ENCODE data around the gene POP5. TPM values are rescaled to one million over a fixed set of nuclear protein-coding genes. Genes with fewer than 3 reads are reported as not detected.
A peak's percentile ranks its signal among the peaks of the same experiment; 100 is the strongest.

POP5 gene
- total RNA-seq, 1 experiment from 2014 or later = 41.0 TPM

- DNase-seq (ENCODE audit: low spot score) = no peak
- POLR2A ChIA-PET (ENCODE audit: low non-redundant PET) = no interaction called here
- Histone ChIP-seq H3K27ac (ENCODE audit: low read depth, low read length, poor library complexity, severe bottlenecking) (no peak overlapping the region), H3K36me3 (ENCODE audit: insufficient read depth, low read length, poor library complexity, severe bottlenecking) (peaks cover 51% of the 10 kb centered on the region), H3K27me3 (replicated peaks; ENCODE audit: insufficient read depth, low read depth, low read length, poor library complexity) (no peaks in the 10 kb centered on the region), H3K4me1 (ENCODE audit: insufficient read depth, low read length, poor library complexity, severe bottlenecking) (peaks cover 6% of the 10 kb centered on the region), H3K4me3 (ENCODE audit: low read depth, low read length, poor library complexity, severe bottlenecking) (no peak overlapping the region), H3K9me3 (ENCODE audit: low read depth, low read length, poor library complexity, severe bottlenecking) (no peaks in the 10 kb centered on the region)
- intact Hi-C loops (cut with micrococcal nuclease; ENCODE audit: unreplicated experiment) = no loop called here
- TF ChIP-seq EZH2 (IDR thresholded peaks at IDR 0.05; ENCODE audit: borderline replicate concordance, low read depth, low read length, poor library complexity, severe bottlenecking) = no peak
- no TSS peak for BruUV-seq (replicated peaks)
- CTCF ChIA-PET = no interaction called here
These were observed 36.5 kb downstream of the POP5 start for GRCh38 chr12:120544691-120545090.

DNA sequence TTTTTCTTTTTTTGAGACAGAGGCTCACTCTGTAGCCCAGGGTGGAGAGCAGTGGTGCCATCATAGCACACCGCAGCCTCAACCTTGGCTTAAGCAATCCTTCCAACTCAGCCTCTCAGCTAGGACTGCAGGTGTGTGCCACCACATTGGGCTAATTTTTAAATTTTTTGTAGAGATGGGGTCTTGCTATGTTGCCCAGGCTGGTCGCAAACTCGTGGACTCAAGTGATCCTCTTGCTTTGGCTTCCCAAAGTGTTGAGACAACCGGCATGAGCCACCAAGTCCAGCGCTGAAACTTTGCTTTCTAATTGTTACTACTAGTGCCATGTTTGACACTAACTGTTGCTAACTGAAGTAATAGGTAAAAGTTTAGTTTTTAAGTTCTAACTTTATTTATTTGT, 39.0 kb downstream of the POP5 start:
- H3K4me3 ChIP-seq (ENCODE audit: low read depth, low read length, poor library complexity, severe bottlenecking) = no peak overlapping the region
- CTCF ChIA-PET = no interaction called here
- H3K4me1 ChIP-seq (ENCODE audit: insufficient read depth, low read length, poor library complexity, severe bottlenecking) = peaks cover 28% of the 10 kb centered on the region
- no peak overlapping the region for H3K27ac ChIP-seq (ENCODE audit: low read depth, low read length, poor library complexity, severe bottlenecking)
- TF ChIP-seq EZH2 (IDR thresholded peaks at IDR 0.05; ENCODE audit: borderline replicate concordance, low read depth, low read length, poor library complexity, severe bottlenecking) = no peak
- TF ChIP-seq, protein P1, sequence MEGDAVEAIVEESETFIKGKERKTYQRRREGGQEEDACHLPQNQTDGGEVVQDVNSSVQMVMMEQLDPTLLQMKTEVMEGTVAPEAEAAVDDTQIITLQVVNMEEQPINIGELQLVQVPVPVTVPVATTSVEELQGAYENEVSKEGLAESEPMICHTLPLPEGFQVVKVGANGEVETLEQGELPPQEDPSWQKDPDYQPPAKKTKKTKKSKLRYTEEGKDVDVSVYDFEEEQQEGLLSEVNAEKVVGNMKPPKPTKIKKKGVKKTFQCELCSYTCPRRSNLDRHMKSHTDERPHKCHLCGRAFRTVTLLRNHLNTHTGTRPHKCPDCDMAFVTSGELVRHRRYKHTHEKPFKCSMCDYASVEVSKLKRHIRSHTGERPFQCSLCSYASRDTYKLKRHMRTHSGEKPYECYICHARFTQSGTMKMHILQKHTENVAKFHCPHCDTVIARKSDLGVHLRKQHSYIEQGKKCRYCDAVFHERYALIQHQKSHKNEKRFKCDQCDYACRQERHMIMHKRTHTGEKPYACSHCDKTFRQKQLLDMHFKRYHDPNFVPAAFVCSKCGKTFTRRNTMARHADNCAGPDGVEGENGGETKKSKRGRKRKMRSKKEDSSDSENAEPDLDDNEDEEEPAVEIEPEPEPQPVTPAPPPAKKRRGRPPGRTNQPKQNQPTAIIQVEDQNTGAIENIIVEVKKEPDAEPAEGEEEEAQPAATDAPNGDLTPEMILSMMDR (conservative IDR thresholded peaks at IDR 0.05; ENCODE audit: low read depth, low read length) = no peak
- no peaks in the 10 kb centered on the region for H3K27me3 ChIP-seq (replicated peaks; ENCODE audit: insufficient read depth, low read depth, low read length, poor library complexity)
- DNase-seq (ENCODE audit: low spot score) = no peak
- no TSS peak for BruUV-seq (replicated peaks)
- intact Hi-C loops (cut with micrococcal nuclease; ENCODE audit: unreplicated experiment) = no loop called here
- POLR2A ChIA-PET (ENCODE audit: low non-redundant PET) = no interaction called here
- H3K36me3 ChIP-seq (ENCODE audit: insufficient read depth, low read length, poor library complexity, severe bottlenecking) = peaks cover 30% of the 10 kb centered on the region
- no peaks in the 10 kb centered on the region for H3K9me3 ChIP-seq (ENCODE audit: low read depth, low read length, poor library complexity, severe bottlenecking)

- Histone ChIP-seq H3K4me3 (ENCODE audit: low read depth, low read length, poor library complexity, severe bottlenecking) (no peak overlapping the region), H3K9me3 (ENCODE audit: low read depth, low read length, poor library complexity, severe bottlenecking) (no peaks in the 10 kb centered on the region), H3K36me3 (ENCODE audit: insufficient read depth, low read length, poor library complexity, severe bottlenecking) (peaks cover 25% of the 10 kb centered on the region), H3K27me3 (replicated peaks; ENCODE audit: insufficient read depth, low read depth, low read length, poor library complexity) (no peaks in the 10 kb centered on the region), H3K27ac (ENCODE audit: low read depth, low read length, poor library complexity, severe bottlenecking) (peak overlapping the region; percentile 86), H3K4me1 (ENCODE audit: insufficient read depth, low read length, poor library complexity, severe bottlenecking) (peaks cover 44% of the 10 kb centered on the region)
- intact Hi-C loops (cut with micrococcal nuclease; ENCODE audit: unreplicated experiment) = no loop called here
- TF ChIP-seq, protein P1 (conservative IDR thresholded peaks at IDR 0.05; ENCODE audit: low read depth, low read length) = no peak
- no peak for TF ChIP-seq EZH2 (IDR thresholded peaks at IDR 0.05; ENCODE audit: borderline replicate concordance, low read depth, low read length, poor library complexity, severe bottlenecking)
- POLR2A ChIA-PET (ENCODE audit: low non-redundant PET) = no interaction called here
- no peak for DNase-seq (ENCODE audit: low spot score)
- CTCF ChIA-PET = no interaction called here
- BruUV-seq (replicated peaks) = no TSS peak
These were observed 40.8 kb downstream of the POP5 start for GRCh38 chr12:120540445-120540844.

GRCh38 chr12:120539303-120539702, 41.9 kb downstream of the POP5 start:
- ChIA-PET CTCF (no interaction called here), POLR2A (ENCODE audit: low non-redundant PET) (no interaction called here)
- no TSS peak for BruUV-seq (replicated peaks)
- H3K36me3 ChIP-seq (ENCODE audit: insufficient read depth, low read length, poor library complexity, severe bottlenecking) = peaks cover 21% of the 10 kb centered on the region
- no peaks in the 10 kb centered on the region for H3K9me3 ChIP-seq (ENCODE audit: low read depth, low read length, poor library complexity, severe bottlenecking)
- intact Hi-C loops (cut with micrococcal nuclease; ENCODE audit: unreplicated experiment) = no loop called here
- no peaks in the 10 kb centered on the region for H3K27me3 ChIP-seq (replicated peaks; ENCODE audit: insufficient read depth, low read depth, low read length, poor library complexity)
- peaks cover 44% of the 10 kb centered on the region for H3K4me1 ChIP-seq (ENCODE audit: insufficient read depth, low read length, poor library complexity, severe bottlenecking)
- DNase-seq (ENCODE audit: low spot score) = no peak
- no peak for TF ChIP-seq EZH2 (IDR thresholded peaks at IDR 0.05; ENCODE audit: borderline replicate concordance, low read depth, low read length, poor library complexity, severe bottlenecking)
- TF ChIP-seq, protein P1 (conservative IDR thresholded peaks at IDR 0.05; ENCODE audit: low read depth, low read length) = no peak
- H3K4me3 ChIP-seq (ENCODE audit: low read depth, low read length, poor library complexity, severe bottlenecking) = peak overlapping the region; percentile 93
- peak overlapping the region; percentile 86 for H3K27ac ChIP-seq (ENCODE audit: low read depth, low read length, poor library complexity, severe bottlenecking)
